ENCODE results near the gene TOR1B. TPM values are rescaled to one million over a fixed set of nuclear protein-coding genes. Genes with fewer than 3 reads are reported as not detected.
"Not testable (repeated sequence)": the region's sequence is repeated elsewhere in the genome, so short reads cannot be mapped to it uniquely, and the experiment has no call there.

TOR1B gene
- total RNA-seq, 2 donors from 2014 or later, result 10.2 to 12.3 TPM

- no peak for TF ChIP-seq CTCF (IDR thresholded peaks at IDR 0.05)
Observed at GRCh38 chr9:129785866-129786265, 17.1 kb upstream of the TOR1B start.

GRCh38 chr9:129786481-129786880 lies 16.5 kb upstream of the TOR1B start:
- no peaks in the 10 kb centered on the region for H3K9me3 ChIP-seq
- DNase-seq (ENCODE audit: low spot score), result no peak
- no peak overlapping the region for H3K27ac ChIP-seq
- H3K36me3 ChIP-seq, result no peaks in the 10 kb centered on the region
- TF ChIP-seq CTCF (IDR thresholded peaks at IDR 0.05), result no peak
- H3K4me3 ChIP-seq, result no peak overlapping the region
- H3K4me1 ChIP-seq, result no peaks in the 10 kb centered on the region
- no peaks in the 10 kb centered on the region for H3K27me3 ChIP-seq

More at GRCh38 chr9:129785866-129786265, 17.1 kb upstream of the TOR1B start:
- Histone ChIP-seq H3K4me3 (no peak overlapping the region), H3K27ac (no peak overlapping the region), H3K9me3 (no peaks in the 10 kb centered on the region), H3K27me3 (no peaks in the 10 kb centered on the region), H3K4me1 (no peaks in the 10 kb centered on the region), H3K36me3 (no peaks in the 10 kb centered on the region)
- DNase-seq (ENCODE audit: low spot score), result no peak

GRCh38 chr9:129794549-129794948 lies 8.4 kb upstream of the TOR1B start:
- no peak for DNase-seq (ENCODE audit: low spot score)
- Histone ChIP-seq H3K4me3 (no peak overlapping the region), H3K9me3 (no peaks in the 10 kb centered on the region), H3K27me3 (no peaks in the 10 kb centered on the region), H3K36me3 (no peaks in the 10 kb centered on the region), H3K27ac (no peak overlapping the region), H3K4me1 (no peaks in the 10 kb centered on the region)
- no peak for TF ChIP-seq CTCF (IDR thresholded peaks at IDR 0.05)

- H3K36me3 ChIP-seq, H3K9me3 ChIP-seq: not testable (repeated sequence)
Observed at GRCh38 chr9:129796029-129796428, 7.0 kb upstream of the TOR1B start.

GRCh38 chr9:129798973-129799372 lies 4.0 kb upstream of the TOR1B start:
- TF ChIP-seq CTCF (IDR thresholded peaks at IDR 0.05), result no peak
- H3K36me3 ChIP-seq, result no peaks in the 10 kb centered on the region

More at GRCh38 chr9:129796029-129796428, 7.0 kb upstream of the TOR1B start:
- not testable (repeated sequence) for H3K27ac ChIP-seq; H3K4me1 ChIP-seq; DNase-seq (ENCODE audit: low spot score); H3K4me3 ChIP-seq; H3K27me3 ChIP-seq

GRCh38 chr9:129801504-129801903 lies 1.5 kb upstream of the TOR1B start:
- no peaks in the 10 kb centered on the region for H3K36me3 ChIP-seq
- H3K4me3 ChIP-seq, result no peak overlapping the region
- TF ChIP-seq CTCF (IDR thresholded peaks at IDR 0.05), result no peak
- no peaks in the 10 kb centered on the region for H3K27me3 ChIP-seq
- H3K9me3 ChIP-seq, result no peaks in the 10 kb centered on the region
- DNase-seq (ENCODE audit: low spot score), result no peak
- H3K4me1 ChIP-seq, result peaks cover 0 to 9% of the 10 kb centered on the region in 2 donors
- H3K27ac ChIP-seq, result no peak overlapping the region

More at GRCh38 chr9:129798973-129799372, 4.0 kb upstream of the TOR1B start:
- no peak for DNase-seq (ENCODE audit: low spot score)
- Histone ChIP-seq H3K27me3 (no peaks in the 10 kb centered on the region), H3K27ac (no peak overlapping the region), H3K4me3 (no peak overlapping the region), H3K9me3 (no peaks in the 10 kb centered on the region), H3K4me1 (peaks cover 0 to 4% of the 10 kb centered on the region in 2 donors)

All from right atrium auricular region (tissue), 2 donors.